Skeletal muscle cell (primary cell): ENCODE measurements around the gene VEGFC.

Source experiments
- DNase-seq: peaks from one replicate; pipeline ENCODE4 v3.0.0-alpha.2; 2010; ENCODE audit warnings: low read depth
- H3K4me3 ChIP-seq: 2 replicates; pipeline ENCODE4 v1.5.1; 2011; ENCODE audit warnings: low read depth, mild to moderate bottlenecking, control low read depth, low read length, moderate library complexity

Gene VEGFC

GRCh38 chr4:176775338-176775737 is 17.4 kb downstream of the VEGFC start:
- DNase-seq: no peak
- no peak overlapping the region for H3K4me3 ChIP-seq

- DNase-seq: no peak
- H3K4me3 ChIP-seq: no peak overlapping the region
Measured at GRCh38 chr4:176774852-176775251, 17.9 kb downstream of the VEGFC start.

GRCh38 chr4:176769514-176769913 is 23.2 kb downstream of the VEGFC start:
- no peak overlapping the region for H3K4me3 ChIP-seq
- DNase-seq: peak; percentile 95

GRCh38 chr4:176767183-176767582 is 25.5 kb downstream of the VEGFC start:
- no peak for DNase-seq
- H3K4me3 ChIP-seq: no peak overlapping the region

GRCh38 chr4:176762661-176763308 is 29.9 kb downstream of the VEGFC start:
- no peak for DNase-seq
- H3K4me3 ChIP-seq: no peak overlapping the region

- DNase-seq: no peak
- no peak overlapping the region for H3K4me3 ChIP-seq
Measured at GRCh38 chr4:176761872-176762271, 30.9 kb downstream of the VEGFC start.

- no peak overlapping the region for H3K4me3 ChIP-seq
- no peak for DNase-seq
Measured at GRCh38 chr4:176760471-176760870, 32.3 kb downstream of the VEGFC start.

- H3K4me3 ChIP-seq: no peak overlapping the region
- DNase-seq: no peak
Measured at GRCh38 chr4:176758731-176759130, 34.0 kb downstream of the VEGFC start.

- no peak overlapping the region for H3K4me3 ChIP-seq
- DNase-seq: no peak
Measured at GRCh38 chr4:176758323-176758722, 34.4 kb downstream of the VEGFC start.

- no peak overlapping the region for H3K4me3 ChIP-seq
- DNase-seq: no peak
Measured at GRCh38 chr4:176755613-176756012, 37.1 kb downstream of the VEGFC start.

- no peak for DNase-seq
- no peak overlapping the region for H3K4me3 ChIP-seq
Measured at GRCh38 chr4:176755001-176755400, 37.7 kb downstream of the VEGFC start.

GRCh38 chr4:176753049-176753448 is 39.7 kb downstream of the VEGFC start:
- peak; percentile 89 for DNase-seq
- H3K4me3 ChIP-seq: no peak overlapping the region

GRCh38 chr4:176752191-176752749 is 40.5 kb downstream of the VEGFC start:
- DNase-seq: no peak

GRCh38 chr4:176751061-176751460 is 41.7 kb downstream of the VEGFC start:
- no peak overlapping the region for H3K4me3 ChIP-seq
- no peak for DNase-seq

More at GRCh38 chr4:176752191-176752749, 40.5 kb downstream of the VEGFC start:
- no peak overlapping the region for H3K4me3 ChIP-seq

GRCh38 chr4:176746846-176747245 is 45.9 kb downstream of the VEGFC start:
- DNase-seq: no peak
- H3K4me3 ChIP-seq: no peak overlapping the region

GRCh38 chr4:176745902-176746301 is 46.8 kb downstream of the VEGFC start:
- no peak for DNase-seq
- no peak overlapping the region for H3K4me3 ChIP-seq

- H3K4me3 ChIP-seq: no peak overlapping the region
- DNase-seq: no peak
Measured at GRCh38 chr4:176744091-176744490, 48.6 kb downstream of the VEGFC start.

- DNase-seq: no peak
- no peak overlapping the region for H3K4me3 ChIP-seq
Measured at GRCh38 chr4:176742211-176742610, 50.5 kb downstream of the VEGFC start.

GRCh38 chr4:176741253-176741652 is 51.5 kb downstream of the VEGFC start:
- H3K4me3 ChIP-seq: no peak overlapping the region
- DNase-seq: no peak

- H3K4me3 ChIP-seq: no peak overlapping the region
- no peak for DNase-seq
Measured at GRCh38 chr4:176735300-176735699, 57.4 kb downstream of the VEGFC start.

GRCh38 chr4:176734461-176734860 is 58.3 kb downstream of the VEGFC start:
- no peak overlapping the region for H3K4me3 ChIP-seq
- no peak for DNase-seq
